Measurements from ENCODE around the gene ACBD6.

ACBD6 gene

GRCh38 chr1:180287988-180288705 is 214.2 kb downstream of the ACBD6 start:
- peak; percentile 57 for DNase-seq

DNA sequence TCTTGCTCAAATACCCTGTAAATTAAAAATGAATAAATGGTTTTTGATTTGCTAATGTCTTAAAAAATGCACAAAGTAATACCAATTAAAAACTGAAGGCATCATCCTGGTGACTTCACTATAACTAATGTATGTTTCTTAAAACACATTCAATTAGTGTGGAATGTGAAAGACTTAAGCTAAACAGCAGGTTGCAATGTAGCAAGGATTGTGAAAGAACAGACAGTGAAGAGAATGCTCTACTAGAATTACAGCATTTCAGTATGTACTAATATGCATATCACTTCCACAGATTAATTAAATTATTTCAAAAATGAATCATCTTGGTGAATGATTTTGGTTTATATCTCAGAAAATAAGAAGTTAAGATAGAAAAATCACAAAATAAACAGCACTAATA is 216.0 kb downstream of the ACBD6 start:
- DNase-seq = no peak

- no peak for DNase-seq
These were observed 219.3 kb downstream of the ACBD6 start for GRCh38 chr1:180283098-180283497.

- DNase-seq = peak; percentile 76
These were observed 219.9 kb downstream of the ACBD6 start for GRCh38 chr1:180282401-180283044.

DNA sequence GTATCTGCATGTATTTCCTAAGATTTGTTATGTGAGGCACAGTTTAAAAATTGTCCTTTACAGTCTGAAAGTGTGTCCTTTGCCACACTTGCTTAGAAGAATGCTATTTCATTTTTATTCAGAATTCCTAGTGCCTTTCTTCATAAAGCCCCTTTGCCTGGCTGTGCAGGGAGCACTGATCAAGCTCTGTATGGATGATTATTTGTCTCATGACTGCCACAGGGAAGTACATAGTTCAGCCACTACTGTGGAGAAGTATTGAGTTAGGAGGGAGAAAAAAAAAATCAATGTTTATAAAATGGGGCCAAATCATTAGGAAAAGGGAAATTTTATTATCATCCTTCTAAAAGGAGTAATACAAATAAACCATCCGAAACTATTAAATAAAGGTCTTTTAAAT is 220.9 kb downstream of the ACBD6 start:
- no peak for DNase-seq

- DNase-seq = no peak
These were observed 221.8 kb downstream of the ACBD6 start for GRCh38 chr1:180280617-180281016.

DNA sequence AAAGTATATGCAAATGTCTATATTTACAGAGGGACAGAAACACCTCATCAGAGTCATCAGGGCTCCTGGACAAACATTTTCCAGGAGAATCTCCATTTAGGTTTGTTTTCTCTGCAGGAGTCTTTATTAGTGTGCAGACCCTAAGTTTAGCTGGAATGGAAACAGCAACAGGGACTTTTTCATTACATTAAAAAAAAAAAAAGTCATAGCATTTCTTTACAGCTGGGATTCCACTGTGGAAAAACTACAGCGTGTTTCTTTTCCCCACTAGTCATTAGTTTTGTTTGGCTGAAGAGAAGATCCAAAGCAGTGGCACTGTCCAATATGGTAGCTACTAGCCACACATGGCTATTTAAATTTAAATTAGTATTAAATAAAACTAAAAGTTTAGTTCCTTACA is 222.7 kb downstream of the ACBD6 start:
- DNase-seq = no peak

DNA sequence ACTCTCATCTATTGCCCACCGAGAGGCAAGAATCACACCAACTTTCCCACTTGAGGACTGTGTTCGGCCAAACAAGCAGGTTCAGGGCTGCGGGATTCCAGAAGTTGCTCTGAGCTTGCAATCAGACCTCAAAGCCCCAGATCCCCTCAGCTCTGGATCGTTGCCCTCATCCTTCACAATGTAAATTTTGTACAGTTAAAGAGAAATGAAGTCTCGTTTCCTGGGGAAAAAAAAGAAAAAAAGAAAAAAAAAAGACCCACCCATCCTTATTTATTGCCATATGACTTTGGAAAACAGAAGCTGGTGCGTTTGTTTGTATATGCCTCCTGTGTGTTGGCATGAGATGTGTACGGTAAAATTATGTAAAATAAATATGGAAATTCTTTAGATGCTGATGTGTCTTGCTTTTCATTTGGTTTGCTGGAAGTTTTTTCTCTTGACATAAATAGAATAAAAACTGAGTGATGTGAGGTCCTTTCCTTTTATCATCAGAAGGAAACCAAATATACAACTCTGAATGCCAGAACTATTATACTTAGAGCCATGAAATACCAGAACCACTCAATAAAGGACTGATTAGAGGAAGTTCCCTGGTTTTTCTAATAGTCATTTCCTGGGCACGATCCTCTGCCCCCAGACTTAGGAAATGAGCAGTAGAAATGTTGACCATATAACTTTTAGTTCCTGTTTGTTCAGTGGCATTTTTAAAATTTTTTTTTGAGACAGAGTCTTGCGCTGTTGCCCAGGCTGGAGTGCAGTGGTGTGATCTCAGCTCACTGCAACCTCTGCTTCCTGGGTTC is 223.6 kb downstream of the ACBD6 start:
- no peak for DNase-seq

- DNase-seq = no peak
These were observed 224.2 kb downstream of the ACBD6 start for GRCh38 chr1:180278194-180278515.

GRCh38 chr1:180277476-180278193 is 224.7 kb downstream of the ACBD6 start:
- no peak for DNase-seq

DNA sequence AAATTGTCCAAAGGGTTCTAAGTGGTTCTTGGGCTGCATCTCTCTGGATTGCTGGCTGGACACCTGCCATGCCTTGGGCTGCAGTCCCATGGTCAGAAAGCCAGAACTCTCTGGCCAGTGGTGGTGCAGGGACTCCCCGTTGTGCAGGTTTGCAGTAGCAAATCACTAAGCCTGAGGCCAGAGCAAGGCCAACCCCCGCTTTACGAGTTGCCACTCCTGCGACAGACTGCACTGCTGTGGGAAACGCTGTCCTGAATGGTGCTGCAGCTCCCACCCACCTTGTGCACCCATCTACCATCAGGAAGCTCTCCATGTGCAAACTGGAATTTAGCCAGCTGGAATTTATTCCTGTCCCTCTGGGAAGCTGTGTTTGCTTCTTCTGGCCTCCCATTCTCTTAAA is 226.7 kb downstream of the ACBD6 start:
- no peak for DNase-seq

DNA sequence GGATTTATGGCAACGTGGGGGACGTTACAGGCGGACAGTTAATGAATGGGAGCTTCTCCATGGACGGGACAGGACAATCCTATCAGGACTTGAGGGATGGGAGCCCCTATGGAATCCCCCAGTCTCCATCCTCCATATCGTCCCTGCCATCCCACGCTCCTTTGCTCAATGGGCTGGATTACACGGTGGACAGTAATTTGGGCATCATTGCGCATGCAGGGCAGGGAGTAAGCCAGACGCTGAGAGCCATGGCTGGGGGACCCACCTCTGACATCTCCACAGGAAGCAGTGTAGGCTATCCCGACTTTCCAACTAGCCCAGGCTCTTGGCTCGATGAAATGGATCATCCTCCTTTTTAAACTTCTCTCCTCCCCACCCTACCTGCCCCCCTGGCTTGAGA is 228.2 kb downstream of the ACBD6 start:
- DNase-seq = no peak

- DNase-seq = no peak
These were observed 229.3 kb downstream of the ACBD6 start for GRCh38 chr1:180273066-180273465.

- no peak for DNase-seq
These were observed 230.0 kb downstream of the ACBD6 start for GRCh38 chr1:180272395-180272794.

- peak; percentile 97 for DNase-seq
These were observed 230.8 kb downstream of the ACBD6 start for GRCh38 chr1:180271272-180272255.

- DNase-seq = no peak
These were observed 231.7 kb downstream of the ACBD6 start for GRCh38 chr1:180270530-180271271.

GRCh38 chr1:180269645-180270529 is 232.5 kb downstream of the ACBD6 start:
- peak; percentile 78 for DNase-seq

DNA sequence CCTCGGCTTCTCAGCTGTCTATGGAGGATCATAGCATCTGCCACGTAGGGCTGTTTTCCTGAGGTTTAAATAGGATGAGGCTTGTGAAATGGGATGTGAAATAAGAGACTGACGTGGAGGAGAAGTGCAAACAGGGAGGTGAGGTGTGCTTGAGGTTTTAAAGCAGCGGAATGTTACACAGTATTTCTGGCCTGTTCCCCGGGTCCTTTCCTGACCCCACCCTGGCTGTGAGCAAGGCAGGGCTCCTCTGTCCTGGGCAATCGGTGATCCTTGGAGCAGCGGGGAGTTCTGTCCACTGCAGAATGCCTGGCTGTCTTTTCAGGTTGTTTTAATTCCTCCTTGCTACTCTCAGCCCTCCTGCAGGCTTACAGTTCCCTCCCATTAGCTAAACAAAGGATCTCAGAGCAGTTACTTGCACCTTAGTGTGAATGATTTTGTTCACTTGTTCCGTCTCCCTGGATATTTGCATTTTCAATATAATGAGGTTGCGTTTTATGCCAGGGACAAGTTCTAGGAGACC is 233.8 kb downstream of the ACBD6 start:
- peak; percentile 76 for DNase-seq

DNA sequence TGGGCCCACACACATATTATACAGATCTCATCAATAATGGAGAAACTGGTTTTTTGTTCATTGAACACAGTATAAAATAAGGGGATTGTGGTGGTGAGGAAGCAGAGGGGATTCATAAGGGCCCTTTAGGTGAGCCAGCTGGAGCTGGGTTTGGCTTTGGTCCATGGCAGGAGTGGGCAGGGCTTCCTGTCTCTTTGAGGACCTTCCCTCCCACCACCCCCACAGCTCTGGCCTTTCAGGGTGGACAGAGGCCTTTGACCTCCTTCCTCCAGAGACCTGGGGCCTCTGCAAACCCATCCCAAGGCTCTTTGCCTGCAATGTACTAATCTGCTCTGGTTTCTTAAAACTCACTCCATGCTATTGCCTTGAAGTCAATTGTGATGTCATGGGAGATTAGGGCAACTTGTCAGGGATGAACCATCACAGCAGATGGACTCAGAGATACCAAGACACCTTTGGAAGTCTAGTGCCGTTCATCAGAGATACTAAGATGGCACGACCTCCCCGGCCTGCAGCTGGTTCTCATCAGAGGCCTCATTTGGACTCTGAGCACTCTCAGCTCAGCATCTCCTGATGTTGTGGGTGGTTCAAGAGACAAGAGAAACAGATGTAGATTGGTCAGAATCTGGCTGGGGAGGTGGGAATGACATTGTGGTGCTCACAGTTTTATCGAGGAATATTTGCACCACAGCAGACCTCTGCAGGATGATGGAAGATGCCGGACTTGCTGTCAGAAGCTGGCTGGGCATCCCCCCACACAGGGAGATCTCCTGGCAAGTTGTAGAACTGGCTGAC is 234.4 kb downstream of the ACBD6 start:
- DNase-seq = peak; percentile 72
